ENCODE data around the gene FGF12. TPM values are rescaled to one million over a fixed set of nuclear protein-coding genes. Genes with fewer than 3 reads are reported as not detected.

Gene FGF12
- total RNA-seq, 6 experiments from 2014 or later: 0.29 to 6.5 (median 0.76) TPM

DNA sequence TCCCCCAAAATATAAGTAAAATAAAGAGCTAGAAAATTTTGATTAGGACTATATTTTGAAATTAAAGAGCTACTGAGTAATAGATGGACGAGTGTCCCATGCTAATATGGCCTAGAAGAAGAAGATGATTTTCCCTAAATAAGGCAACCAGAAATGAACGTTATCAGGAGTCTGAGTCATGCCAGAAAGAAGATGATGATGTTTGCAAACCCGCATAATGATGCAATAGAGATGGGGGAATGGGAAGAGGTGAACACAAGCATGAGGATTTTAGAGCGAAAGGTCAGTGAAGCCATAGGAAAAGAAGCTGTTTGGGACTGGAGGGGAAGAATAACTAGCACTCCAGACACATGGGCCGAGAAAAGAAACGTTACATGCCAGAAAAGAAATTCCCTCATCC, 71.7 kb downstream of the FGF12 start:
- Histone ChIP-seq H3K4me1 (no peaks in the 10 kb centered on the region), H3K9me3 (no peaks in the 10 kb centered on the region), H3K4me3 (no peak overlapping the region), H3K27ac (no peak overlapping the region), H3K36me3 (no peaks in the 10 kb centered on the region), H3K27me3 (no peaks in the 10 kb centered on the region)
- TF ChIP-seq, protein P1, sequence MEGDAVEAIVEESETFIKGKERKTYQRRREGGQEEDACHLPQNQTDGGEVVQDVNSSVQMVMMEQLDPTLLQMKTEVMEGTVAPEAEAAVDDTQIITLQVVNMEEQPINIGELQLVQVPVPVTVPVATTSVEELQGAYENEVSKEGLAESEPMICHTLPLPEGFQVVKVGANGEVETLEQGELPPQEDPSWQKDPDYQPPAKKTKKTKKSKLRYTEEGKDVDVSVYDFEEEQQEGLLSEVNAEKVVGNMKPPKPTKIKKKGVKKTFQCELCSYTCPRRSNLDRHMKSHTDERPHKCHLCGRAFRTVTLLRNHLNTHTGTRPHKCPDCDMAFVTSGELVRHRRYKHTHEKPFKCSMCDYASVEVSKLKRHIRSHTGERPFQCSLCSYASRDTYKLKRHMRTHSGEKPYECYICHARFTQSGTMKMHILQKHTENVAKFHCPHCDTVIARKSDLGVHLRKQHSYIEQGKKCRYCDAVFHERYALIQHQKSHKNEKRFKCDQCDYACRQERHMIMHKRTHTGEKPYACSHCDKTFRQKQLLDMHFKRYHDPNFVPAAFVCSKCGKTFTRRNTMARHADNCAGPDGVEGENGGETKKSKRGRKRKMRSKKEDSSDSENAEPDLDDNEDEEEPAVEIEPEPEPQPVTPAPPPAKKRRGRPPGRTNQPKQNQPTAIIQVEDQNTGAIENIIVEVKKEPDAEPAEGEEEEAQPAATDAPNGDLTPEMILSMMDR (IDR thresholded peaks at IDR 0.05): no peak
- no peak for TF ChIP-seq POLR2A (IDR thresholded peaks at IDR 0.05)
- ATAC-seq (no peak), DNase-seq (no peak)
- 53% methylated on average over 5 of the region's 6 CpGs for WGBS (ENCODE audit: insufficient coverage, low coverage, low lambda C conversion rate, missing lambda C conversion rate)
- intact Hi-C loops (cut with DNase I): no loop called here

DNA sequence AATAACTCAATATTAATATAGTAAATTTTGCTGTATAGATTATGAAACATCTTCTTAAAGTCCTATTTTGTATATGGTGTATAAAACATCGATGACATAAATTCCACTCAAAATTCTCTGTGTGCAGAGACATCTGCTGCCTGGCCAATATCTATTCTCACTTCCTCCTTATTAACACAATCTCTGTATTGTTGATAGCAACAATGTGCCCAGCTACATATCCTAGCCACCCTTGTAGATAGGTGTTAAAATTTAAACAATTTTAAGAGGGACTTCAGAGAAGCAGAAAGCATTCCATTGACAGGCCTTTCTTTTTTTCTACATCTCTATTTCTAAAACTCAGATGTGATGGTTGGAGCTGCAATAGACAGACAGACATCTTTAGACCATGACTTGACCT, 72.3 kb downstream of the FGF12 start:
- TF ChIP-seq, protein P1 (IDR thresholded peaks at IDR 0.05): no peak
- no peak for TF ChIP-seq POLR2A (IDR thresholded peaks at IDR 0.05)
- intact Hi-C loops (cut with DNase I): no loop called here
- no peak overlapping the region for H3K4me3 ChIP-seq
- H3K4me1 ChIP-seq: no peaks in the 10 kb centered on the region
- H3K27ac ChIP-seq: no peak overlapping the region
- no peaks in the 10 kb centered on the region for H3K27me3 ChIP-seq
- no peaks in the 10 kb centered on the region for H3K36me3 ChIP-seq
- H3K9me3 ChIP-seq: no peaks in the 10 kb centered on the region
- 87% methylated on average over 1 of the region's 1 CpG for WGBS (ENCODE audit: insufficient coverage, low coverage, low lambda C conversion rate, missing lambda C conversion rate)
- ATAC-seq (no peak), DNase-seq (no peak)

DNA sequence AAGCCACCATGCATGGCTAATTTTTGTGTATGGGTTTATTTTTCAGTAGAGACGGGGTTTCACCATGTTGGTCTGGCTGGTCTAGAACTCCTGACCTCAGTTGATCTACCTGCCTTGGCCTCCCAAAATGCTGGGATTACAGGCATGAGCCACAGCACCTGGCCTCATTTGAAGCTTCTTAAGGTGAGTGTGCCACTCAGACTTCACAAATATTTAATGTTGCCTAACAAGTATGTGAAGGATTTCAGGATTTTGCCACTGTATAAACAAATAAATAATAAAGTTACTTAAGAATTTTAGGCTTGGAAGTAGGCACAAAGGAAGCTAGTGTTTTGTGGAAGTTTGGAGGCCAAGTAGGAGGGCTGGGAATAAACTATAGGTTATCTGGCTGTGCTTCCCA, 73.5 kb downstream of the FGF12 start:
- no CpG with 5 or more reads among the region's 1 CpG for WGBS (ENCODE audit: insufficient coverage, low coverage, low lambda C conversion rate, missing lambda C conversion rate)

DNA sequence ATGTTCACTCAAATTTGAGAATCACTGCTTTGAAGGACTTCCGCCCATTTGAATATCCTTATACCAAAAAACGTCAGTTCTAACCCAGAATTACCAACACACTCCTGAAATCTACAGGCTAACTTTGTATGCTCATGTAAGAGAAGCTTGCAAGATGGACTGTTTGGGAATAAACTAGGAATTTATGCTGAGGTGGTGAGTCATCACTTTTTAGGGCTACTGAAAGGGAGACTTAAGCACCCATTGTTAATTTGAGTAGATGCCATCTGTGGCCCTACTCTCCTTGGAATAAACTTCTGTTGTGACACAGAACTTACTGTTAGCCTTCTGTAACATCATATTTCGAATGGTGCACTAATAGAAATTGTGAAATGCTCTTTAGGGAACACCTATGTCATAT, 74.6 kb downstream of the FGF12 start:
- Histone ChIP-seq H3K27ac (no peak overlapping the region), H3K27me3 (no peaks in the 10 kb centered on the region), H3K4me3 (no peak overlapping the region), H3K9me3 (no peaks in the 10 kb centered on the region), H3K4me1 (no peaks in the 10 kb centered on the region), H3K36me3 (no peaks in the 10 kb centered on the region)
- intact Hi-C loops (cut with DNase I): no loop called here
- DNase-seq: no peak
- WGBS (ENCODE audit: insufficient coverage, low coverage, low lambda C conversion rate, missing lambda C conversion rate): 69% methylated on average over 3 of the region's 3 CpGs
- ATAC-seq: no peak
- TF ChIP-seq POLR2A (IDR thresholded peaks at IDR 0.05): no peak
- TF ChIP-seq, protein P1 (IDR thresholded peaks at IDR 0.05): no peak

More for the DNA sequence above, 73.5 kb downstream of the FGF12 start:
- no peak overlapping the region for H3K4me3 ChIP-seq
- ATAC-seq (no peak), DNase-seq (no peak)
- no peak overlapping the region for H3K27ac ChIP-seq
- intact Hi-C loops (cut with DNase I): no loop called here
- no peak for TF ChIP-seq POLR2A (IDR thresholded peaks at IDR 0.05)
- TF ChIP-seq, protein P1 (IDR thresholded peaks at IDR 0.05): no peak
- H3K4me1 ChIP-seq: no peaks in the 10 kb centered on the region
- no peaks in the 10 kb centered on the region for H3K27me3 ChIP-seq
- H3K36me3 ChIP-seq: no peaks in the 10 kb centered on the region
- H3K9me3 ChIP-seq: no peaks in the 10 kb centered on the region
